Measurements from ENCODE around the gene CRACR2A. TPM values are rescaled to one million over a fixed set of nuclear protein-coding genes. Genes with fewer than 3 reads are reported as not detected.

CRACR2A gene
- total and polyA plus RNA-seq, 2 of the 8 experiments (the other 6 are each of a cell fraction or from before 2014, with no cell fraction given), result 0.85 to 3.2 TPM

- TF ChIP-seq CHD7 (IDR thresholded peaks at IDR 0.05; ENCODE audit: insufficient replicate concordance, low read length) (no peak), CTCF (IDR thresholded peaks at IDR 0.05; ENCODE audit: control extremely low read depth in 1 of 3, insufficient read depth in 1 of 3, low read depth in 1 of 3, low read length in 3 of 3) (no peak), CHD2 (IDR thresholded peaks at IDR 0.05; ENCODE audit: low read length) (no peak), CTBP2 (IDR thresholded peaks at IDR 0.05; ENCODE audit: borderline replicate concordance, insufficient read depth, insufficient read length, low read length) (no peak), CBX8 (IDR thresholded peaks at IDR 0.05; ENCODE audit: borderline replicate concordance, low read depth, low read length) (no peak), GTF2F1 (IDR thresholded peaks at IDR 0.05; ENCODE audit: borderline replicate concordance, low read depth, low read length) (no peak), TCF12 (IDR thresholded peaks at IDR 0.05; ENCODE audit: low read depth, low read length) (no peak), ASH2L (IDR thresholded peaks at IDR 0.05; ENCODE audit: low read length) (no peak), TAF1 (IDR thresholded peaks at IDR 0.05; ENCODE audit: low read depth, low read length) (no peak), KDM1A (IDR thresholded peaks at IDR 0.05; ENCODE audit: borderline replicate concordance, low read length) (no peak)
These were observed 39.4 kb downstream of the CRACR2A start (continued) for GRCh38 chr12:3713483-3713882.
